Jurkat, Clone E6-1 (cell line): ENCODE measurements around the gene ARHGEF16.

ENCODE experiments used
- DNase-seq: peaks from one replicate; pipeline ENCODE4 v3.0.0-alpha.2; 2011; ENCODE audit warnings: low read depth, low spot score
- H3K4me3 ChIP-seq: 2 replicates; pipeline ENCODE4 v1.5.1; 2011; ENCODE audit warnings: mild to moderate bottlenecking, low read length, control low read depth, moderate library complexity

ARHGEF16 gene

DNA sequence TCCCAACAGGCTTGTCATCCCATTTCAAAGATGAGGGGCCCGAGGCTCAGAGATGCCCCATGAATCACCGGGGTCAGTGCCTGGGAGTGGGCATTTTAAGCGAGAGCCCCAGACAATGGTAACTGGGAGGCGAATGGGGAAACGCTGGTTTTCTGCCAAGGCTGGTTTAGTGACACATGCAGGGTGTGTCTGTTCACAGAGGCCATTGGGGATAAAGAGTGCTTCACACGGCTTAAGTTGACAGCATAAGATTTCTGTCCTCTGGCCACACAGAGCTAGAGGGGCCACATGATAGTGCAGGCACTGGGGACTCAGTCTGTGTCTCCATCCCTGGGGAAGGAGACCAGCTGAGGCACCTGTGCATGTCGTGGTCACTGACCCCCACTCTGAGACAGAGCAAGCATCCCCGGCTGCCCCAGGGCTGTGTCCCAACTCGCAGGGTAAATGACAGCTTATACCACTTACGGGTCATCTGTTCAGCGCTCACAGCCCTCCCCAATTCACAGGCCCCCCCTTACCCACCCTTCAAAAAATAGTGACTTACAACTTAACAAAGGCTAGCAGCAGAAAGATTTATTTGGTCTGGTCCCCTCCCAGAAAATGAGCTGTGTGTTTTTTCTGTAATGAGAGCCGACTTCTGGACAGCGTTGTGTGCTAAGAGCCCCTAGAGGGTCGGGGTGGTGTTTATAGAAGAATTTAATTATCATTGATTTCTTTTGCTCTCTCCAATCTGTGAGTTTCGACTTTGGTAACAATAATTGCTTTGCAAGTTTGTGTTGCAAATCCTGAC is 34.9 kb upstream of the ARHGEF16 start:
- H3K4me3 ChIP-seq: no peak overlapping the region

GRCh38 chr1:3420218-3420951 is 34.1 kb upstream of the ARHGEF16 start:
- no peak for DNase-seq
- H3K4me3 ChIP-seq: no peak overlapping the region

More for the DNA sequence above, 34.9 kb upstream of the ARHGEF16 start:
- no peak for DNase-seq

- H3K4me3 ChIP-seq: no peak overlapping the region
- no peak for DNase-seq
These were observed 31.8 kb upstream of the ARHGEF16 start for GRCh38 chr1:3422638-3423037.

DNA sequence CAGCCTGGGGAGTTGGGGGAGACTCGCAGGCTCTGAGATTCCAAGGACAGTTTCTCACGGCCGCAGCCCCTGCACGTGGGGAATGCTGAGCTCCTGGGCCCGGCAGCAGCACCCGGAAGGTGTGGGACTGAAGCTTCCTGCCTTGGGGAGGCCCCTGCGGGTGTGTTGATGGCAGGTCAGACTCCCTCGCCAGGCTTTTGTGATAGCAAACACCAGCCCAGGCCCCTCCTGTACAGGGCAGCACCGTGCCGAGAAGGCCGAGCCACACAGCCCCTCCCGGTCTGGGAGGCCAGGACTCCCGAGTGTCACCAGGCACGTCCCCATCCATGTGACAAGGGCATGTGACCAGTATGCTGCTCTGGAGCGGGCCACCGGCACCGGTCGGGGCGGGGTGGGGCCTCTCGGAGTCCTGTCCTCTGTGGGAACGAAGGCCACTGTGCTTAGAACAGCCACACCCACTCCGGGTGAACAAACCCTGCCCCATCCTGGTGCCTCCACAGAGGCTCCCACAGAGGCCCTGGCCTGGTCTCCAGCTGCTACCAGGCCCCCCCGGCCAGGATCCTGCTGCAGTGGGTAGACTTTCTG is 31.1 kb upstream of the ARHGEF16 start:
- no peak for DNase-seq
- no peak overlapping the region for H3K4me3 ChIP-seq

DNA sequence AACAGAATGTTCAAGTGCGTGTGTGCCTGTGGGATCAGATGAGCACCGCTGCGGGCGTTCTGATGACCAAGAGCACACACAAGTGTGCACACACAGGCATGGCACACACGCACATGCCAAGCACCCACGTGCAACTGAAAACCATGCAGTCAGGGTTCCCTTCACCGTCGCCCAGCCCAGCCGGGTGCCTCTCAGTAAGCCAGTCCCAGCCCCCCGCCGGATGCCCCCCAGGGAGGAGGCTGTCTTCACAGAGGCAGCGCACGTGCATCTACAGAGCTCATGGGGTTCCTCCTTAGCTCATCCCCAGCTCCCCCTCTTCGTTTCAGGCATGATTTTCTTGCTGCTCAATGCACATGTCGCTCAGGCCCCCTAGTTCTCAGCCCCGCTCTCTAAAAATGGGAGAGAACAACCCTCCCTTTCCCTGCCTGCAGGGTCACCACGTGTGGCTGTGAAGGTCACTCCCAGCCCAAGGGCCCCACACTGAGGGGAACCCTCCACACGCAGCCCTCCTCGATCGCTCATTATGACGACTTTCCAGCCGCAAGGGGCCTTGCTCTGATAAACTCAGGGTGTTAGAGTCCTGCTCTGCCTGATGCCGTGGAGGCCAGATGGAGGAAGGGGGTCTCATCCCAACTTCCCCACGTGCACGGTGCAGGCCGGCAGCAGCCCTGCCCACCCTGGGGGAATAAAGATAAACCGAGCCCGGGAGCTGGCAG is 30.4 kb upstream of the ARHGEF16 start:
- H3K4me3 ChIP-seq: no peak overlapping the region

DNA sequence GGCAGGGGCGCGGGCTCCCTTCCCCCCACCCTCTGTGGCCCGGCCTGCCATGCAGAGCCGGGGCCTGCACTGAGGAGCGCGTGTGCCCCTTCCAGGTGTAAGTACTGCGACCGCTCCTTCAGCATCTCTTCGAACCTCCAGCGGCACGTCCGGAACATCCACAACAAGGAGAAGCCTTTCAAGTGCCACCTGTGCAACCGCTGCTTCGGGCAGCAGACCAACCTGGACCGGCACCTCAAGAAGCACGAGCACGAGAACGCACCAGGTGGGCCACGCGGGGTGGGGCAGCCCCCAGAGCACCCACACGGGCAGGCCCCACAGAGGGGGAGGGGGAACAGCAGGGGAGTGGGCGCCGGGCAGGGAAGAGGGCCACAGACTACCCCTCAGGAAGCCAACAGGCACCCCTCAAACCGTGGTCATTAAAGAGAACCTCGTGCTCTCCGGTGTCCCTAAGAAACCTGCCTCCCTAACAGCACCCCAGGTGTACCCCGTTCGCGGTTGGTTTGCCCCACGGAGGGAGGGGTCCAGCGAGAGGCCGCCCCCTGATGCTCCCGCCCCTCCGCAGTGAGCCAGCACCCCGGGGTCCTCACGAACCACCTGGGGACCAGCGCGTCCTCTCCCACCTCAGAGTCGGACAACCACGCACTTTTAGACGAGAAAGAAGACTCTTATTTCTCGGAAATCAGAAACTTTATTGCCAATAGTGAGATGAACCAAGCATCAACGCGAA is 28.8 kb upstream of the ARHGEF16 start:
- no peak for DNase-seq
- no peak overlapping the region for H3K4me3 ChIP-seq

More for the DNA sequence above, 30.4 kb upstream of the ARHGEF16 start:
- DNase-seq: no peak

DNA sequence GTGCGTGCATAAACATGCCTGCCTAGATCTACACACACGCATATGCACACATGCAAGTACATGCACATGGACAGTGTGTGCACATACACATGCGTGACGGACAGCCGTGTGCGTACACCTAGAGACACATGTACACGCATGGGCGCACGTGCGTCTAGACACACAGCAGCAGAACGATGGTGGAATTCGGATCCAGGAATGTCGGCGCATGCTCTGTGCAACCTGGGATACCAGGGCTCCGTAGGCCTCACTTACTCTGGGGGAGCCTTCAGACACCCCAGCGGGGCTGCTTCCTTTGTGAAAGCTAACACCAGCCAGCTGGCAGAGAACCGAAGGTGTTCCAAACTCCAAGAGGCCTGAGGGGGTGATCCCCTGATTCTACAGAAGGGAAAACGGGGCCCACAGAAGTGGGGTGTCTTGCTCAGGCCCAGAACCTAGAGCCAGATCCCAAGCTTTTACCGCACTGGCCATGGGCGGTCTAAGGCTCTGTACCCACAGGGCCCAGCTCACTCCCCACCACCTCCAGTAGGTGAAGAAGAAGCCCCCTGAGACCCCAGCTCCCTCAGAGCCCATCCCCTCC is 27.4 kb upstream of the ARHGEF16 start:
- no peak overlapping the region for H3K4me3 ChIP-seq

GRCh38 chr1:3427711-3428704 is 26.5 kb upstream of the ARHGEF16 start:
- DNase-seq: no peak
- H3K4me3 ChIP-seq: no peak overlapping the region

More for the DNA sequence above, 27.4 kb upstream of the ARHGEF16 start:
- no peak for DNase-seq

- DNase-seq: no peak
- no peak overlapping the region for H3K4me3 ChIP-seq
These were observed 25.6 kb upstream of the ARHGEF16 start for GRCh38 chr1:3428899-3429298.

DNA sequence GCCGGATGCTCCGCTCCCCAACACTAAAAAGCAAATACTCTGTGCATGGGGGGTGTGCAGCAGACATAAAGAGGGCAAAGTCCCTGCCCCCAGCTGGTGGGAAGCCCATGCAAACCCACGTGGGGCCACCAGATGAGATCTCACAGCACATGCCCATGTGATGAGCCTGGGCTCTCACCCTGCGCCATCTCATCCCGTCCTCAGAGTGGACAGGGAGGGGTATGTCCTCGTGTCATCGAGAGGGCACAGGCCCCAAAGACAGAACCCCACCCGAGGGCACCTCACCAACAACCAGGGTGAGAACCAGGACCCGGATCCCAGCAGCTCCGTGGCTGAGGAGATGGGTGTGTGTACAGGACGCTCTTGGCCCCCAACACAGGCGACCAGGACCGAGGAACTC is 25.1 kb upstream of the ARHGEF16 start:
- no peak overlapping the region for H3K4me3 ChIP-seq
- no peak for DNase-seq

DNA sequence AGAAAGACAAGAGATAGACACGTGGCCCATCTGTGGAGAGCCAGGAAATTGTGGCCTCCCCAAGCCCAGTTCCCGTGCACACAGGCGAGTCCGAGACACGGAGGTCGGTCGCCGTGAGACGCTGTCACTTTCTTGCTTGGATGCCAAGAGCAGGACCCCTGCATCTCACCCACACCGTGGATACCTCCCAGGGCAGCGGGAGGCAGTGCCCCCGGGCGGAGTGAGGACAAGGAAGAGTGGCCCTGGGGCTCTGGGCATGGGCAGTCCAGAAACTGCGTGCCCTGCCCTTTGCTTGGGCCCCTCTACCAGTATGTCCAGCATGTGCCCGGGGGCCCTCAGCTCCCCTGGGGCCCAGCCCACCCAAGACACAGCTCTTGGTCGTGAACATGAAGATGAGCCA is 24.7 kb upstream of the ARHGEF16 start:
- no peak for DNase-seq
- no peak overlapping the region for H3K4me3 ChIP-seq

GRCh38 chr1:3430406-3430805 is 24.1 kb upstream of the ARHGEF16 start:
- no peak for DNase-seq
- H3K4me3 ChIP-seq: no peak overlapping the region

- no peak for DNase-seq
These were observed 23.6 kb upstream of the ARHGEF16 start for GRCh38 chr1:3430820-3431219.

GRCh38 chr1:3431266-3431665 is 23.2 kb upstream of the ARHGEF16 start:
- DNase-seq: no peak
- H3K4me3 ChIP-seq: no peak overlapping the region

More at GRCh38 chr1:3430820-3431219, 23.6 kb upstream of the ARHGEF16 start:
- H3K4me3 ChIP-seq: no peak overlapping the region

DNA sequence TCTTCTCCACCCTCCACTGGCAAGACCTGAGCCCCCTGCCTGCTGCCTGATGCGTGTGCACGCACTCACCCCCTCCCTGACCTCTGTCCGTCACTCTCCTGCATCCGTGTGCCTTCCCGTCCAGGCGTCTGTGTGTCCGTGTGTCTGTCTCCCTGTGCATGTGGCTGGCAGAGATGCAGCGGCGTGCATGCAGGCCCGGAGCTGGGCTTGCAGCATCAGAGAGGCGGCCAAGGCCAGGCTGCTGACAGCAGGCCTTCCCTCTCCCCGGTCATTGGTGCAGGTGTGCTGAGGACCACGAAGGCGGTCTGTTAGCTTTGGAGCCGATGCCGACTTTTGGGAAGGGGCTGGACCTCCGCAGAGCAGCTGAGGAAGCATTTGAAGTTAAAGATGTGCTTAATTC is 22.8 kb upstream of the ARHGEF16 start:
- no peak for DNase-seq
- H3K4me3 ChIP-seq: no peak overlapping the region

DNA sequence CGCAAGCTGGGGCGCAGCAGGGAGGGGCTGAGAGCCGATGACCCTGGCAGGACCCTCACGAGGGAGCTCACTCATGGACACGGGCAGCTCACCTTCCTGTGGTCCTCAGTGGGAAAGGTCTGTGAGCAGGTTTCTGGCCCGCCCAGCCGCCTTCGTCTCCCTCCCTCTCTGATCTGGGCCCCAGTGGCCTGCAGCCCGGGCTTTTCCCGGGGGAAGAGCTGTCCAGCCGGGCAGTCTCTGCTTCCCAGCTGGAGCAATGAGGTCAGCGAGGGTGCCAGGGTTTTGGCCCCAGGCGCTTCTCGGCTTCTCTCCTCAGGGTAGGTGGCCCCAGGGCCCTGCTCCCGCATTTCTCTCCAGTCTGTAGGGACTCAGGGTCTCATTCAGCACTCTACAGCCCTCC is 22.2 kb upstream of the ARHGEF16 start:
- no peak overlapping the region for H3K4me3 ChIP-seq
- DNase-seq: no peak

- H3K4me3 ChIP-seq: no peak overlapping the region
- DNase-seq: no peak
These were observed 21.4 kb upstream of the ARHGEF16 start for GRCh38 chr1:3433076-3433475.
